Brain microvascular endothelial cell (primary cell): ENCODE data around the gene ENTPD8.
A peak's percentile ranks its signal among the peaks of the same experiment; 100 is the strongest.

ENCODE experiments used
- DNase-seq: peaks from one replicate; pipeline ENCODE4 v3.0.0-alpha.2; 2020
- H3K27ac ChIP-seq: fragments of 250-450 bp; sonication (Bioruptor Pico); 2 replicates; pipeline ENCODE4 v1.5.1; 2020; ENCODE audit warnings: mild to moderate bottlenecking, moderate library complexity
- H3K27me3 ChIP-seq: fragments of 250-450 bp; sonication (Bioruptor Pico); replicated peaks from 2 replicates; pipeline ENCODE4 v1.5.1; 2020; ENCODE audit warnings: mild to moderate bottlenecking
- H3K36me3 ChIP-seq: fragments of 250-450 bp; sonication (Bioruptor Pico); replicated peaks from 2 replicates; pipeline ENCODE4 v1.5.1; 2020; ENCODE audit warnings: mild to moderate bottlenecking
- H3K4me3 ChIP-seq: 2 replicates; pipeline ENCODE4 v1.5.1; 2011; ENCODE audit warnings: low read depth, mild to moderate bottlenecking, control low read depth, low read length, moderate library complexity
- in situ Hi-C: cut with HindIII; loops from 2 replicates; pipeline ENCODE4 v1.10.0; 2017; ENCODE audit warnings: low sequenced_read_pairs, low pct_ligation_motif_present
- TF ChIP-seq, protein P1 (sequence below): IDR thresholded peaks from 2 replicates; pipeline ENCODE4 v1.5.1; 2011; ENCODE audit warnings: low read depth, mild to moderate bottlenecking, moderate library complexity, low read length, control low read depth, inconsistent platforms; ENCODE audit errors: missing control alignments

The ENTPD8 gene

DNA sequence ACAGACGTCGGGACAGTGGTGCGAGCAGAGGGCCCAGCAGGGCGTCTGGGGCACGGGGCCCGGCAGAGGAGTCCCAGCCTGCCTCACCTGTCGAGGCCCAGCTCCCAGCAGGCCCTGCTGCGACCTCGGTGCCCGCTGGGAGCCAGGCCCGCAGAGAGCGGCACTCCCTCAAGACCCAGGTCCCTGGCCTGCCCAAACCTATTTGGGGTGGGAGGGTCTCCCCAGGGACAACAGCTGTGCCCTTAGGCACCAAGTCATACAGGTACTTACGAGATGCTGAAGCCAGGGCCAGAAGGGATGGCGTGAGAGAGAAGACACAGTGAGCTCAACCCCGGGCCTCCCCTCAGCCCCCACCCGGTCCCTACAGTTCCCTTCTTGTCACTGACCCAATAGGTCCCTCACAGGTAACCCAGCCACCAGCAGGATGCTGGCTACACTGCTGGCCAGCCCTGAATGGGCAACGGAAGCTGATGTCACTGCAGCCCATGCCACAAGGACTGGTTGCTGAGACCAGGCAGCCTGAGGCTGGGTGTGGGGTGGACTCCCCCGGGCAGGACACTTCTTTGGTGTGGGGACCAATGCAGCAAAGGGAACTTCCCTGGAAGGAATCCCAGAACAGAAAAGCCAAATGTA, 14.3 kb upstream of the ENTPD8 start:
- no peak overlapping the region for H3K4me3 ChIP-seq
- no peak for DNase-seq
- H3K27ac ChIP-seq: no peak overlapping the region
- H3K27me3 ChIP-seq: no peaks in the 10 kb centered on the region
- in situ Hi-C loops: no loop called here
- peaks cover 21% of the 10 kb centered on the region for H3K36me3 ChIP-seq
- TF ChIP-seq, protein P1, sequence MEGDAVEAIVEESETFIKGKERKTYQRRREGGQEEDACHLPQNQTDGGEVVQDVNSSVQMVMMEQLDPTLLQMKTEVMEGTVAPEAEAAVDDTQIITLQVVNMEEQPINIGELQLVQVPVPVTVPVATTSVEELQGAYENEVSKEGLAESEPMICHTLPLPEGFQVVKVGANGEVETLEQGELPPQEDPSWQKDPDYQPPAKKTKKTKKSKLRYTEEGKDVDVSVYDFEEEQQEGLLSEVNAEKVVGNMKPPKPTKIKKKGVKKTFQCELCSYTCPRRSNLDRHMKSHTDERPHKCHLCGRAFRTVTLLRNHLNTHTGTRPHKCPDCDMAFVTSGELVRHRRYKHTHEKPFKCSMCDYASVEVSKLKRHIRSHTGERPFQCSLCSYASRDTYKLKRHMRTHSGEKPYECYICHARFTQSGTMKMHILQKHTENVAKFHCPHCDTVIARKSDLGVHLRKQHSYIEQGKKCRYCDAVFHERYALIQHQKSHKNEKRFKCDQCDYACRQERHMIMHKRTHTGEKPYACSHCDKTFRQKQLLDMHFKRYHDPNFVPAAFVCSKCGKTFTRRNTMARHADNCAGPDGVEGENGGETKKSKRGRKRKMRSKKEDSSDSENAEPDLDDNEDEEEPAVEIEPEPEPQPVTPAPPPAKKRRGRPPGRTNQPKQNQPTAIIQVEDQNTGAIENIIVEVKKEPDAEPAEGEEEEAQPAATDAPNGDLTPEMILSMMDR: no peak

DNA sequence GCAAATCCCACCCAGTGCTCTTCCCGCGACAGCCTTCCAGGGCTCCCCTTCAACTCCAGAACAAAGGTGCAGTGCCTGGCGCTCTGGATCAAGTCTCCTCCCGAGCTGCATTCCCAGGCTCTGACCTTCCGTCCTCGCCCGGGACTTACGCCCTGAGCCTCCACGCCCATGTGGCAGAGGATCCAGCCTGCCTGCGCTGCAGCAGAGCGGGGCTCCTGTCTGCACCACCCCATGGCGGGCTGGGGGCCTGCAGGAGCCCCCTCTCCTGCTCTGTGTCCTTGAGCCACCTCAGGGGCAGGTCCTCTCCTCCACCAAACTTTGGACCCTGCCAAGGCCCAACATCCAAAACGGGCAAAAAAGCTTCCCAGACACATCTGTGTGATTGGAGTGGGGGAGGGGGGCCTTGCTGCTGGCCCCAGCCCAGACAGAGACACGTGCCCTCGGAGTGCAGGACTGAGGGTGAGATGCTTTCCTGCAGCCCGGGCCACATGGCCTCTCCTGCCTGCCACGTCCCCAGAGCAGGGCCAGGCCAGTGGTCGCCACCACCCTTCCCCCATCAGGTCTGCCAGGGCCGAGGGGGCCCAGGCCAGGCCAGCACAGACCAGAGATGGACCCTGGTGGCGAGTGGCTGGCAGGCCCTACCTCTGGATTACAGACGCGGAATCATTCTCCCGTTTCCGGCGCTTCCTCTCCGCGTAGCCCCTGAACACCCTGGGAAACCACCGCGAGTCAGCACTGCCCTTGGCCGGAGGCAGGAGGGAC, 13.6 kb upstream of the ENTPD8 start:
- no peak overlapping the region for H3K4me3 ChIP-seq
- TF ChIP-seq, protein P1: no peak
- peaks cover 22% of the 10 kb centered on the region for H3K36me3 ChIP-seq
- no peak for DNase-seq
- in situ Hi-C loops: no loop called here
- no peaks in the 10 kb centered on the region for H3K27me3 ChIP-seq
- no peak overlapping the region for H3K27ac ChIP-seq

DNA sequence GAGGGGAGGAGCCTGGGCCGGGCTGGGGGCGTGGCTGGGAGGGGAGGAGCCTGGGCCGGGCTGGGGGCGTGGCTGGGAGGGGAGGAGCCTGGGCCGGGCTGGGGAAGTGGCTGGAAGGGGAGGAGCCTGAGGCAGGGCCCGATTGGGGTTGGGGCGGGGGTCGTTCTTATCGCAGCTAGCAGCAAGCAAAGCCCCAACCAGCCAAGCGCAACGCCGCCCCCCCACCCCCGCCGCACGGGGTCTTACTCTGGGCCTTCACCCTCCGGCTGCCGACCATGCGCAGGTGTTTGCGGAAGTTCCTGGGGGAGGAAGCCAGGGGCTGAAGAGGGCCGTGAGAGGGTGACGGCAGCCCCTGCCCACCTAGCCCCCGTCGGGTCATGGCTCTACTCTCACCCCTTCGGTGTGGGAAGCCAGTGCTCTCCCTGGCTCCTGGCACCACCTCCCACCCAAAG, 13.0 kb upstream of the ENTPD8 start:
- H3K4me3 ChIP-seq: peak overlapping the region; percentile 20
- in situ Hi-C loops: no loop called here

DNA sequence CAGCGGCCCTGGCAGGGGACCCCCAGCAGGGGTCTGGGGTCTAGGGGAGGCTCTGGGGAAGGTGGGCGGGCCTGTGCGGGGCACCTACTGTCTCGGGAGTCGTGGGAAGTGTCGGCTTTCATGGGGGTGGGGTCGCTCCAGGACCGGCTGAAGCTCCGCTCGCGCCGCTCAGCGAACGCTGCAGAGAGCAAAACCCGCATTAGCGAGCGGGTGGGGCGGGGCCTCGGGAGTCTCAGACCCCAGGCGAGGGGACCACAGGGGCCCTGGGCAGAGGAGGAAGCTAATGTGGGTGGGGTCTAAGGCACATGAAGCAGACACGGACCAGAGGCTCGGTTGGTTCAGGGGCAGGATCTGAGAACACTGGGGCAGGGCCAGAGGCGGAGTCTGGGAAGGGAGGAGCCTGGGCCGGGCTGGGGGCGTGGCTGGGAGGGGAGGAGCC, 12.5 kb upstream of the ENTPD8 start:
- in situ Hi-C loops: no loop called here
- Histone ChIP-seq H3K27me3 (no peaks in the 10 kb centered on the region), H3K4me3 (peak overlapping the region; percentile 47), H3K27ac (no peak overlapping the region), H3K36me3 (peaks cover 33% of the 10 kb centered on the region)
- peak; percentile 53 for DNase-seq
- TF ChIP-seq, protein P1: no peak

More for the DNA sequence above, 13.0 kb upstream of the ENTPD8 start:
- no peak for DNase-seq
- H3K27ac ChIP-seq: no peak overlapping the region
- H3K36me3 ChIP-seq: peaks cover 28% of the 10 kb centered on the region
- TF ChIP-seq, protein P1: no peak
- no peaks in the 10 kb centered on the region for H3K27me3 ChIP-seq

DNA sequence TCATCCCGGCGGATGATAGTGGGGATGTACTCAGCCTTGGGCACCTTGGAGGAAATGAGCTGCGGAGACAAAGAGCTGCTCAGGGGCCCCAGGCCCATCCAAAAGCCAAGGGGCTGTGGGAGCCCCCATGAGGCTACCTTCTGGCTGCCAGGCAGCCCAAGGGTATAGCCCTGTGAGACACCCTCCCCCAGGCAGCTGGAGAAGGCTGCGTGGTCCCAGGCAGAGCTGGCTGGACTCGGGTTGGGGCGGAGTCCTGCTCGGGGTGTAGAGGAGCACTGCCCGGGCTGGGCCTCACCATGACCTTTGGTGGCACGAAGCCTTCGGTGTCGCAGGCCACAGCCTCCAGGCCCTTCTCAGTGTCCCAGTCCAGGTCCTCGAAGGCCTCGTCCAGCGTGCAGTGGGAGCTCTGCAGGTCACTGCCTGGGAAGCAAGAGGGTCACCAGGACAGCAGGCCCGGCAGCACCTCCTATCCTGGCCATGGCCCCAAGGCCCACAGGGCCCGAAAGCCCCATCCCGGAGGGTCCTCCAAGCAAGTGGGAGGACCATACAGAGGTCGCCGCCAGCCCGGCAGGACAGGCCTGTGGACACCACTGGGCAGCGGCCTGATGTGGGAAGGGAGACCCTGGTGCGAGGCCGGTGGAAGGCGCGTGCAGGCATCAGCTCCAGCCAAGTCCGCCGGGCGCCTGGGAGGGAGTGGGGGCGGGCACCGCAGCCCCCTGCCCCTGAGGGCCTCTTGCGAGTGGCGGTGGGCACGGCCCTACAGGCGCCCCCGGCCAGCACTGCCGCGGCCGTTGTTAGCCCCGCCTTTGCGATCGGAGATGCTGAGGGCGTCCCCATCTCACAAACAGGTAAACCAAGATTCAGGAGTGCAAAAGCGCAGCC, 11.8 kb upstream of the ENTPD8 start:
- TF ChIP-seq, protein P1: no peak
- in situ Hi-C loops: no loop called here
- Histone ChIP-seq H3K36me3 (peaks cover 36% of the 10 kb centered on the region), H3K4me3 (peak overlapping the region; percentile 47), H3K27me3 (no peaks in the 10 kb centered on the region), H3K27ac (no peak overlapping the region)
- no peak for DNase-seq
